ENCODE measurements around the gene INSL3. TPM values are rescaled to one million over a fixed set of nuclear protein-coding genes. Genes with fewer than 3 reads are reported as not detected.

INSL3 gene
- total RNA-seq, 1 experiment from 2014 or later: 4.0 TPM

DNA sequence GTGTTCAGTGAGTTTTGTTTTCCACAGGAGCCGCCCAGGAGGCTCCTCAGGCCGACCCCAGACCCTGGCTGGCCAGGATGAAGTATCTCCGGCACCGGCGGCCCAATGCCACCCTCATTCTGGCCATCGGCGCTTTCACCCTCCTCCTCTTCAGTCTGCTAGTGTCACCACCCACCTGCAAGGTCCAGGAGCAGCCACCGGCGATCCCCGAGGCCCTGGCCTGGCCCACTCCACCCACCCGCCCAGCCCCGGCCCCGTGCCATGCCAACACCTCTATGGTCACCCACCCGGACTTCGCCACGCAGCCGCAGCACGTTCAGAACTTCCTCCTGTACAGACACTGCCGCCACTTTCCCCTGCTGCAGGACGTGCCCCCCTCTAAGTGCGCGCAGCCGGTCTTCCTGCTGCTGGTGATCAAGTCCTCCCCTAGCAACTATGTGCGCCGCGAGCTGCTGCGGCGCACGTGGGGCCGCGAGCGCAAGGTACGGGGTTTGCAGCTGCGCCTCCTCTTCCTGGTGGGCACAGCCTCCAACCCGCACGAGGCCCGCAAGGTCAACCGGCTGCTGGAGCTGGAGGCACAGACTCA, 13.5 kb downstream of the INSL3 start:
- H4K20me1 ChIP-seq (ENCODE audit: insufficient read depth): peaks cover 84% of the 10 kb centered on the region
- intact Hi-C loops (cut with micrococcal nuclease; ENCODE audit: unreplicated experiment): no loop called here
- H3F3A ChIP-seq (ENCODE audit: insufficient read depth, low read depth): peaks cover 39% of the 10 kb centered on the region; the same call in 1 of the 2 replicates
- H3K4me1 ChIP-seq (replicated peaks; ENCODE audit: insufficient read depth): no peaks in the 10 kb centered on the region
- no peaks in the 10 kb centered on the region for H3K9me2 ChIP-seq (ENCODE audit: insufficient read depth)
- POLR2A ChIA-PET (ENCODE audit: unreplicated experiment): no interaction called here
- no peak overlapping the region for H3K4me3 ChIP-seq
- H3K36me3 ChIP-seq (ENCODE audit: low read depth): peaks cover 20% of the 10 kb centered on the region; the same call in 1 of the 2 replicates
- CTCF ChIA-PET: no interaction called here
- H3K4me2 ChIP-seq: no peak overlapping the region
- H3K27me3 ChIP-seq (ENCODE audit: insufficient read depth, low read depth): no peaks in the 10 kb centered on the region
- TF ChIP-seq EZH2 (IDR thresholded peaks at IDR 0.05; ENCODE audit: low read depth): no peak
- TF ChIP-seq, protein P1, sequence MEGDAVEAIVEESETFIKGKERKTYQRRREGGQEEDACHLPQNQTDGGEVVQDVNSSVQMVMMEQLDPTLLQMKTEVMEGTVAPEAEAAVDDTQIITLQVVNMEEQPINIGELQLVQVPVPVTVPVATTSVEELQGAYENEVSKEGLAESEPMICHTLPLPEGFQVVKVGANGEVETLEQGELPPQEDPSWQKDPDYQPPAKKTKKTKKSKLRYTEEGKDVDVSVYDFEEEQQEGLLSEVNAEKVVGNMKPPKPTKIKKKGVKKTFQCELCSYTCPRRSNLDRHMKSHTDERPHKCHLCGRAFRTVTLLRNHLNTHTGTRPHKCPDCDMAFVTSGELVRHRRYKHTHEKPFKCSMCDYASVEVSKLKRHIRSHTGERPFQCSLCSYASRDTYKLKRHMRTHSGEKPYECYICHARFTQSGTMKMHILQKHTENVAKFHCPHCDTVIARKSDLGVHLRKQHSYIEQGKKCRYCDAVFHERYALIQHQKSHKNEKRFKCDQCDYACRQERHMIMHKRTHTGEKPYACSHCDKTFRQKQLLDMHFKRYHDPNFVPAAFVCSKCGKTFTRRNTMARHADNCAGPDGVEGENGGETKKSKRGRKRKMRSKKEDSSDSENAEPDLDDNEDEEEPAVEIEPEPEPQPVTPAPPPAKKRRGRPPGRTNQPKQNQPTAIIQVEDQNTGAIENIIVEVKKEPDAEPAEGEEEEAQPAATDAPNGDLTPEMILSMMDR (conservative IDR thresholded peaks at IDR 0.05): no peak
- BruUV-seq (replicated peaks): no TSS peak
- no peak overlapping the region for H2AFZ ChIP-seq
- no peaks in the 10 kb centered on the region for H3K9me3 ChIP-seq (ENCODE audit: insufficient read depth, low read depth)
- no peak overlapping the region for H3K27ac ChIP-seq
- peaks cover 60% of the 10 kb centered on the region for H3K79me2 ChIP-seq (ENCODE audit: low read depth)
- no peak for DNase-seq

DNA sequence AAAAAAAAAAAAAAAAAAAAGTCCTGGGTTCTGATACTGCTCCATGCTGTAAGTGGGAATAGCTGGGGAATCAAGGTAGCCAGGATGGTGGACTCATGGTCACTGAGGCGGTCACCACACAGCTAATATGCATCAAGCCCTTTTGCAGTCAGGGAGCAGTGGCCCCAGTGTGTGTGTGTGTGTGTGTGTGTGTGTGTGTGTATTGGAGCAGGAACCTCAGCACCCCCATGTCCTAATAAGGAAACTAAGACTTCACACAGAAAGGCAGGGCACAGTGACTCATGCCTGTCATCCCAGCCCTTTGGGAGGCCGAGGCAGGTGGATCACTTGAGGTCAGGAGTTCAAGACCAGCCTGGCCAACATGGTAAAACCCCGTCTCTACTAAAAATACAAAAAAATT, 14.4 kb downstream of the INSL3 start:
- DNase-seq: peak in 1 of 2 experiments; percentile 38
- no TSS peak for BruUV-seq (replicated peaks)
- Histone ChIP-seq H3F3A (ENCODE audit: insufficient read depth, low read depth) (peaks cover 40% of the 10 kb centered on the region; the same call in 1 of the 2 replicates), H2AFZ (no peak overlapping the region), H3K4me1 (replicated peaks; ENCODE audit: insufficient read depth) (no peaks in the 10 kb centered on the region), H3K27me3 (ENCODE audit: insufficient read depth, low read depth) (no peaks in the 10 kb centered on the region), H3K27ac (no peak overlapping the region), H3K4me3 (no peak overlapping the region), H3K9me2 (ENCODE audit: insufficient read depth) (no peaks in the 10 kb centered on the region), H3K79me2 (ENCODE audit: low read depth) (peaks cover 68% of the 10 kb centered on the region), H3K36me3 (ENCODE audit: low read depth) (peaks cover 24% of the 10 kb centered on the region; the same call in 1 of the 2 replicates), H4K20me1 (ENCODE audit: insufficient read depth) (peaks cover 86% of the 10 kb centered on the region), H3K9me3 (ENCODE audit: insufficient read depth, low read depth) (no peaks in the 10 kb centered on the region), H3K4me2 (no peak overlapping the region)
- CTCF ChIA-PET: no interaction called here
- no peak for TF ChIP-seq EZH2 (IDR thresholded peaks at IDR 0.05; ENCODE audit: low read depth)
- TF ChIP-seq, protein P1 (conservative IDR thresholded peaks at IDR 0.05): no peak
- POLR2A ChIA-PET (ENCODE audit: unreplicated experiment): no interaction called here
- intact Hi-C loops (cut with micrococcal nuclease; ENCODE audit: unreplicated experiment): no loop called here

DNA sequence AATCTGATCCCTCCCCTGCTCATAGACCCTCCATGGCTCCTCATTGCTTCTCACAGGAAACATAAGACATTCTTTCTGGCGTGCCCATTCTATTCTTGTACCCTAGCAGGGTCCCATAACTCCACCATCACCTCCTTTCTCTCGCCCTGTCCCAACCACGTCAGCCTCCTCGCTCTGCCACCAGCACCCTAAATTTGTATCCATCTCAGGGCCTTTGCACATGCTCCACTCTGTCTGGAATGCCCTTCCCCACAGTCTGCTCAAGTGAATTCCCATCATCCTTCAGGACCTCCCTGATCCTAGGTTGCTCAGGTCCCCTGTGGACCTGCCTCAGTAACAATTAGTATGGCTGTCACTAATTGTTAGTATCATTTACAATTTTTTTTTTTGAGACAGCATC, 15.9 kb downstream of the INSL3 start:
- Histone ChIP-seq H2AFZ (no peak overlapping the region), H4K20me1 (ENCODE audit: insufficient read depth) (peaks cover 86% of the 10 kb centered on the region), H3K4me3 (no peak overlapping the region), H3K4me2 (no peak overlapping the region), H3F3A (ENCODE audit: insufficient read depth, low read depth) (peaks cover 33% of the 10 kb centered on the region; the same call in 1 of the 2 replicates), H3K9me2 (ENCODE audit: insufficient read depth) (no peaks in the 10 kb centered on the region), H3K4me1 (replicated peaks; ENCODE audit: insufficient read depth) (0 out of 2 replicates have a peak, but pooled peaks cover 1% of the 10 kb centered on the region), H3K27me3 (ENCODE audit: insufficient read depth, low read depth) (no peaks in the 10 kb centered on the region), H3K36me3 (ENCODE audit: low read depth) (peaks cover 21% of the 10 kb centered on the region; the same call in 1 of the 2 replicates), H3K27ac (no peak overlapping the region), H3K79me2 (ENCODE audit: low read depth) (peaks cover 84% of the 10 kb centered on the region), H3K9me3 (ENCODE audit: insufficient read depth, low read depth) (no peaks in the 10 kb centered on the region)
- POLR2A ChIA-PET (ENCODE audit: unreplicated experiment): no interaction called here
- CTCF ChIA-PET: no interaction called here
- peak in 1 of 2 experiments; percentile 16 for DNase-seq
- intact Hi-C loops (cut with micrococcal nuclease; ENCODE audit: unreplicated experiment): no loop called here
- TF ChIP-seq, protein P1 (conservative IDR thresholded peaks at IDR 0.05): no peak
- no peak for TF ChIP-seq EZH2 (IDR thresholded peaks at IDR 0.05; ENCODE audit: low read depth)
- no TSS peak for BruUV-seq (replicated peaks)

All from PC-9 (cell line).